ENCODE data around the gene NT5C3B.

NT5C3B gene

DNA sequence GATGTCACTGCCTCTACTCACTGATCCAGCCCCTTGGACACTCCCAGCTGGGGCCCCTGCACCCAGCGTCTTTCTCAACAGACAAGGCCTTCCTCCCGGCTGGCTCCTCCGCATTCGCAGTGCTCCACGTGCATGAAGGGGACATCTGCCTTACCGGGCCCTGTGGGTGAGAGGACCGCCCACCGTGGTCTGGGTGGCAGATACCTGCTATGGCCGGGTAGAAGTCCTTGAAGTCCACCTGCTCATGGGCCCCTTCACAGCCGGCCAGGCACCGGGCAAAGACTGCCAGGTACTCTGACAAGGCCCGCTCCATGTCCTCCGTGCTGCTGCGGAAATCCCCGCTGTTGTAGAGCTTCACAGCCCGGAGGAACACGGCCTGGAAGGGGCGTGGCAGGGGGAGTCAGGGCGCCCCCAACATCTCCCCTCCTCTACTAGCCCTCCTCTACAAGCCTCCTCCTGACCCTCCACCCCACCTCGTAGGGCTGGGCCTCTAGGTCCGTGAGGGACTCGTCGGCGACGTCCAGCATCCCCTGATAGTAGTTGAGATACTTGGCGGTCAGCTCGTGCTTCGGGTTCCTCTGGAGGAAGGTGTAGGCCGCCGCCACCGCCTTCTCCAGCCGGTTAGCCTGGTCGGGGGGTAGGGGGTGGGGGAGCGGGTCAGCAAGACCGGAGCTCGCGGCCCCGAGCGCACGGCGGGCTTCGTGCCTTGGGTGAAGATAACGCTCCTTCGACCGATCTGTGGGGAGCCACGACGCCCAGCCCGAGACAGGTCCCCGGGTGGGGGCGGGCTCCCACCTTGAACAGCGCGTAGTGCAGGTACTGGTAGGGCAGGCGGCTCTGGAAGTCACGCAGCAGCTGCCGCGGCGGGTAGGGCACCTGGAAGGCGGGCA, 25.1 kb downstream of the NT5C3B start:
- peak; percentile 29 for DNase-seq (ENCODE audit: low read depth)

- no peak for DNase-seq (ENCODE audit: low read depth)
Observed at GRCh38 chr17:41806685-41807445, 29.2 kb downstream of the NT5C3B start.

GRCh38 chr17:41803049-41804020, 32.7 kb downstream of the NT5C3B start:
- no peak for DNase-seq (ENCODE audit: low read depth)

GRCh38 chr17:41801374-41802271, 34.4 kb downstream of the NT5C3B start:
- peak; percentile 59 for DNase-seq (ENCODE audit: low read depth)

GRCh38 chr17:41800601-41801373, 35.2 kb downstream of the NT5C3B start:
- DNase-seq (ENCODE audit: low read depth) = peak; percentile 51

DNA sequence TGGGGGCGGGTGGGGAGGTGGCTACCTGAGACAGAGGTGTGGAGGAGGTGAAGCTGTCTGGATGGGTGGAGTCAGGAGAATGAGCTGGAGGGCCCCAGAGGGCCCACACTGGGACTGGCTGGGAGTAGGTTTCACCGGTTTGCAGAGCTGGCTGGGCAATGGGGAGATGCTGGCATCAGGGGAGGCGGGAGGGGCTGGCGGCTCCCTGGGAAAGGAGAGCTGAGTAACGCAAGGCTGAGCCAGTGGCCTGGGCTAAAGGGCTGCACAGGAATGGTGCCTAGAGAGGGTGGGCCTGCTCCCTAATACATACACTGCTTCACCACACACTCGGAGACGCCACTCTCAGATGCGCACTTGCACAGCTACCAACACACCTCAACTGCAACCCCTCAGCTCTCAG, 36.7 kb downstream of the NT5C3B start:
- no peak for DNase-seq (ENCODE audit: low read depth)

GRCh38 chr17:41797377-41797776, 38.7 kb downstream of the NT5C3B start:
- no peak for DNase-seq (ENCODE audit: low read depth)

- DNase-seq (ENCODE audit: low read depth) = no peak
Observed at GRCh38 chr17:41796121-41796895, 39.7 kb downstream of the NT5C3B start.

DNA sequence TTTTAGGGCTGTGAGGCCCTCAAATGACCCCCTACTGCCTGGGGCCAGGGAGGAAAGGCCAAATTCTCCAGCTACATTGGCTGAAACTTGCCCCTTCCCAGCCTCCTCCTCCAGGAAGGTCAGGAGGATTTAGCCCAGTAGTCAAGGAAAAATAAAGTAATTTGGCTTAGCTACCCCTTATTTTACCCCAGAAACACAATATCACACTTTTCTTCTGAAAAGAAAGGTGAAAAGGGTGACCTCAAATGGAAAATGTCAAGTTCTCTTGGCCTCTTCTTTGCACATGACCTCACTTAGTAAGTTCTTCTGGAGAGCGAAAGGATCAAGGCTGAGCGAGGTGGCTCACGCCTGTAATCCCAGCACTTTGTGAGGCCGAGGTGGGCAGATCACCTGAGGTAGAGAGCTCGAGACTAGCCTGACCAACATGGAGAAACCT, 41.5 kb downstream of the NT5C3B start:
- no peak for DNase-seq (ENCODE audit: low read depth)

DNA sequence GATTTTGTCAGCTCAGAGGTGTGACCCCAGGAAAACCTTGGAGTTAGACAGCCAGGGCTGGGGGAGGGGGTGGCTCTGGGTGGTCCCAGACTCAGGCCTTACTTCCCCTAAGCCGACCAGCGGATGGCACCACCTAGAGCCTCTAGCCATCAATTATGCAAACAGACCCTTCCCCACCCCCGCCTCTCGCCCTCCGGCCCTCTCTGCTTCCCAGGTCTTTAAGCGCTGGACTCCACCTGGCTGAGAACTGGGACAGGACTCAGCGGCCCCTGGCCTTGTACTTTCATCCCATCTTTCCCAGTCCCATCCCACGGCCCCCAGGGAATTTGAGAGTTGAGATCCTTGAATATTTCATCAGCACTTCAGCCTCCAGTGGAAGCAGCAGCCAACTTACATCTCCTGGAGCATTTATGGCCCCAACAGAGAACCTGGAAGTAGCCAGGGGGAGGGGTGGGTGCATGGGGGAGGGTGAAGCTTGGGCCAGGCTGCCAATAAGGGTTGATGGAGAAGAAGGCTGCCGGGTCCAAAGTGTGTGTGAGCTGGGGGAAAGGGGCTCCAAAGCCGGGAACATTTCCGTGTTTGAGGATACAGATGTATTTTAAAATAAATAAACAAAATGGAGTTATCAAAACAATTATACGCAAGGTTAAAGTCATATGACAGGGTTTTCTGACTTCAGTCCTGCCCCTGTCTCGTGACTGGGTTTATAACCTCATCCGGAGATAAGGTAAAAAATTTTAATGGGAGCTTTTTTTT, 42.1 kb downstream of the NT5C3B start:
- no peak for DNase-seq (ENCODE audit: low read depth)

DNA sequence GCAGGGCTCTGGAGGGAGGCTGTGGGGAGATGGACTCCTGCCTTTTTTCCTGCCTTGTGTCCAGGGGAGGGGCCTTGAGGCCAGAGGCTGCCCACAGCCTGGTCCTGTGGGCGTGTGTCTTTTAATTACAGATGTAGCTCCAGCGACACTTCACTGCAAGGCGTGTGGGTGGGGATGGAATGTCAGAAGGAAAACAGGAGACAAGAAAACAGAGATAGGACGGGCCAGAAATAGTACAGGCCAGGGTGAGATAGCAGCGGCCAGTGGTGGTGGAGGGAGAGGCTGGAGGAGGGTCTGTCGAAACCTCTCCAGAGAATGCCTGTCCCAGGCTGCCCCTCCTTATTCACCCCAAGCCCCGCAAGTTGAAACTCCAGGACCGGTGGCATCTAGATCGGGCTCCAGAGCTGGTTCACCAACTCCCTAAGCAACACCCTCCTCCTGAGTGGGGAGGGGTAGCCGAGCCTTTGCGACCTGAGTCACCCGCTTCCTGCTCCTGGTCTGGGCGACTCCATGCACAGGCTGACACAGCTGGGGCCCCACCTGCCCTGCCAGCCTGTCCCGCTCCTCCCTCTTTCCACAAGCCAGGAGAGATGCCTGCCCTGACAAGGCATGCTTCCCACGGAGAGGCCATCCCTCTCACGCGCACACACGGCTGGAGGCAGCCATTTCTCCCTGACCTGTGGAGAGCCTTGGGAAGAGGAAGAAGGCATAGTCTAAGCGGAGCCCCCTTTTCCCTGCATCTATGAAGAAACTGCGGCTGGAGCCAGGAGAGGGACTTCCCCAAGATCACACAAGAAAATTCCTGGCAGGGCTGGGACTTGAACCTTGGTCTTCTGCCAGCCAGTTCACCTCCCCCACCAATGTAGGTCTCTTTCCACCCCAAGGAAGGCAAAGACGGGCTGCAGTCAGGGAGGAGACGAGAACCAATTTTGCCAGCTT, 42.9 kb downstream of the NT5C3B start:
- no peak for DNase-seq (ENCODE audit: low read depth)

DNA sequence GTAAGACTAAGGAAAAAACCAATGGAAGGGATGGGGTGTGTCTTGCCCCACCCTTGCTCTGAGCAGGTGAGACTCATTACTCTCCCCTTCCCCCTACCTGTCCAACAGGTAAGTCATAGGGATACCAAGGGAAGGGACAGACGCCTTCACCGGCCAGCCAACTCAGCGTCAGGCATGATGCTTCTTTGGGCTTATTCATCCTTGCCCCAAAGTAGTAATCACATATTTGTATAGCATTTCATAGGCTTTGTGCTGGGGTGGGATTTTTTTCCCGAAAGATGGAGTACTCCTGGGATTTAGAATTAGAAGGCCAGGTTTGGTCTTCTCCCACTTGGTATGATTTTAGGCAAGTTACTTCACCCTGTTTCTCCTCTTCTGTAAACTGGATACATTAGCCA, 49.0 kb downstream of the NT5C3B start:
- DNase-seq (ENCODE audit: low read depth) = no peak

DNA sequence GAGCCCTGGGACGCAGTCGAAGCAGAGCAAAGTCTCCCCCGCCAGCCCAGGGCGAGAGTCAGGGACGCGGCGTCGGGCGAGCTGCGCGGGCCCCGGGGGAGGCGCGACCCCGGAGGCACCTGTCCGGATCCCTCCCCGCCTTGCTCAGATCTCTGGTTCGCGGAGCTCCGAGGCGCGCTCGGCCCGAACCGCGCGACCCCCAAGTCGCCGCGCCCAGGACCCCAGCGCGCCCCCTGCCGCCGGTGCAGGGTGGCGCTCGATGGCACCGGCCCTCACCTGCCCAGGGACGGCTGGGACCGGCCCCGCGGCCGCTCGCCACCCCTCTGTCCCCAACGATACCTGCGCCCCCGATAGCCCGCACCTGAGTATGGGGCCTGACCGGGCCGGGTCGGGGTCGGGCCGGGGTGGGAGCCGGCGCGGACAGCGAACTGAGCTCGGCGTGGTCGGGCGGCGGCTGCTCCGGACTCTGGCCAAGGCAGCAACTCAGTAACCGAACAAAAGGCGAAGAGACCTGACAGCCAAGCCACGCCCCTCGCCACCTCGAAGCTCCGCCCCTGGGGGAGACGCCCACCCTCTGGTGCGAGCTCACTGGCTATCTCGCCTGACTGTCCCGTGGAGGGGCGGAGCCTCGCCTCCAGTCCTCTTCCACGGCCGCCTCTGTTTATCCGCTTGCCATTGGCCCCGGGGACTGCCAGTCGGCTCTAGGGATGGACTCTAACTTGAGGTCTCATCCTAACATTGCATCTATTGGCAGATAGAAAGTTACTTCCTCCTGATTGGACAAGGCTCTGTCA, 49.6 kb downstream of the NT5C3B start, which contains the start of gene JUP:
Gene JUP (minus strand): TSS at position 485 of the 794 bp plus-strand sequence. CDS start 14,857 bp downstream, outside the sequence.
- peak; percentile 100 for DNase-seq (ENCODE audit: low read depth)

DNA sequence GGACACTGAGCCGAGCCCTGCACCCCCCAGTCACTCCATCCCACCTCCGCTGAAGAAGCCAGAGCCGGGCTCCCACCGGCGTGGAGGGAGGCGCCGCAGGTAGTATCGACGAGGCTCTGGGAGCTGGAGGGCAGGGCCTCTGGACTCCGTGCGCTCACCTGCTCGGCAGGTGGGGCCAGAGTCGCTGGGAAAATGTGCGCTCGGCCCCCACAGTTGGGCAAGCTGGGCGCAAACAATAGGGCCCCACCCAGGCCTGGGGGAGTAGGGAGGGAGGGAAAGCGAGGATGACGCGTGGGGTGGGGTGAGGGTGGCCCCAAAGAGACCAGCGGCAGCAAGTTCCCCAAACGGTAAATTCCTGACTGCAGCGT, 50.2 kb downstream of the NT5C3B start:
- no peak for DNase-seq (ENCODE audit: low read depth)

- DNase-seq (ENCODE audit: low read depth) = peak; percentile 27
Observed at GRCh38 chr17:41785091-41785858, 50.8 kb downstream of the NT5C3B start.
